ENCODE results near the gene STK33. TPM values are rescaled to one million over a fixed set of nuclear protein-coding genes. Genes with fewer than 3 reads are reported as not detected.

Gene STK33
- total RNA-seq, 2 experiments from 2014 or later = not detected

GRCh38 chr11:8354622-8355415 is 239.2 kb downstream of the STK33 start:
- no peak overlapping the region for H3K27ac Mint-ChIP-seq
- no peaks in the 10 kb centered on the region for H3K9me3 ChIP-seq (ENCODE audit: control insufficient read depth in 1 of 2, insufficient read depth in 1 of 2, low read length in 2 of 2)
- H3K4me1 Mint-ChIP-seq (ENCODE audit: low read depth) = no peaks in the 10 kb centered on the region
- H3K9me3 Mint-ChIP-seq = no peaks in the 10 kb centered on the region
- no peak overlapping the region for H3K27ac ChIP-seq (ENCODE audit: low read depth in 1 of 2, low read length in 2 of 2)
- H3K27me3 ChIP-seq (ENCODE audit: control insufficient read depth in 1 of 2, insufficient read depth in 2 of 2, low read length in 2 of 2) = peaks cover 3 to 8% of the 10 kb centered on the region in 2 experiments
- no peaks in the 10 kb centered on the region for H3K36me3 Mint-ChIP-seq (ENCODE audit: low read depth)
- no peaks in the 10 kb centered on the region for H3K36me3 ChIP-seq (ENCODE audit: insufficient read depth, low read length)
- POLR2A ChIA-PET = no interaction called here
- DNase-seq (no peak), ATAC-seq (ENCODE audit: poor library complexity) (no peak)
- TF ChIP-seq, protein P1, sequence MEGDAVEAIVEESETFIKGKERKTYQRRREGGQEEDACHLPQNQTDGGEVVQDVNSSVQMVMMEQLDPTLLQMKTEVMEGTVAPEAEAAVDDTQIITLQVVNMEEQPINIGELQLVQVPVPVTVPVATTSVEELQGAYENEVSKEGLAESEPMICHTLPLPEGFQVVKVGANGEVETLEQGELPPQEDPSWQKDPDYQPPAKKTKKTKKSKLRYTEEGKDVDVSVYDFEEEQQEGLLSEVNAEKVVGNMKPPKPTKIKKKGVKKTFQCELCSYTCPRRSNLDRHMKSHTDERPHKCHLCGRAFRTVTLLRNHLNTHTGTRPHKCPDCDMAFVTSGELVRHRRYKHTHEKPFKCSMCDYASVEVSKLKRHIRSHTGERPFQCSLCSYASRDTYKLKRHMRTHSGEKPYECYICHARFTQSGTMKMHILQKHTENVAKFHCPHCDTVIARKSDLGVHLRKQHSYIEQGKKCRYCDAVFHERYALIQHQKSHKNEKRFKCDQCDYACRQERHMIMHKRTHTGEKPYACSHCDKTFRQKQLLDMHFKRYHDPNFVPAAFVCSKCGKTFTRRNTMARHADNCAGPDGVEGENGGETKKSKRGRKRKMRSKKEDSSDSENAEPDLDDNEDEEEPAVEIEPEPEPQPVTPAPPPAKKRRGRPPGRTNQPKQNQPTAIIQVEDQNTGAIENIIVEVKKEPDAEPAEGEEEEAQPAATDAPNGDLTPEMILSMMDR (IDR thresholded peaks at IDR 0.05) = no peak
- H3K4me3 ChIP-seq (ENCODE audit: low read length) = no peak overlapping the region
- intact Hi-C loops (cut with DNase I, micrococcal nuclease) = no loop called here
- H3K4me1 ChIP-seq (ENCODE audit: insufficient read depth, low read length) = peaks cover 9% of the 10 kb centered on the region
- CTCF ChIA-PET = no interaction called here
- H3K27me3 Mint-ChIP-seq = peaks cover 10% of the 10 kb centered on the region
- no peak overlapping the region for H3K4me3 Mint-ChIP-seq

- H3K9me3 Mint-ChIP-seq = no peaks in the 10 kb centered on the region
- H3K27me3 ChIP-seq (ENCODE audit: control insufficient read depth in 1 of 2, insufficient read depth in 2 of 2, low read length in 2 of 2) = peaks cover 3 to 8% of the 10 kb centered on the region in 2 experiments
- no peaks in the 10 kb centered on the region for H3K36me3 ChIP-seq (ENCODE audit: insufficient read depth, low read length)
- no peak overlapping the region for H3K4me3 ChIP-seq (ENCODE audit: low read length)
- H3K4me1 Mint-ChIP-seq (ENCODE audit: low read depth) = no peaks in the 10 kb centered on the region
- H3K27me3 Mint-ChIP-seq = peaks cover 10% of the 10 kb centered on the region
- ATAC-seq (ENCODE audit: poor library complexity) (no peak), DNase-seq (no peak)
- no peaks in the 10 kb centered on the region for H3K9me3 ChIP-seq (ENCODE audit: control insufficient read depth in 1 of 2, insufficient read depth in 1 of 2, low read length in 2 of 2)
- no peak overlapping the region for H3K27ac ChIP-seq (ENCODE audit: low read depth in 1 of 2, low read length in 2 of 2)
- TF ChIP-seq, protein P1 (IDR thresholded peaks at IDR 0.05) = no peak
- CTCF ChIA-PET = no interaction called here
- no peak overlapping the region for H3K27ac Mint-ChIP-seq
- H3K4me1 ChIP-seq (ENCODE audit: insufficient read depth, low read length) = peaks cover 9% of the 10 kb centered on the region
- H3K36me3 Mint-ChIP-seq (ENCODE audit: low read depth) = no peaks in the 10 kb centered on the region
- H3K4me3 Mint-ChIP-seq = no peak overlapping the region
- POLR2A ChIA-PET = no interaction called here
- intact Hi-C loops (cut with DNase I, micrococcal nuclease) = no loop called here
Observed at GRCh38 chr11:8352876-8353505, 241.0 kb downstream of the STK33 start.

DNA sequence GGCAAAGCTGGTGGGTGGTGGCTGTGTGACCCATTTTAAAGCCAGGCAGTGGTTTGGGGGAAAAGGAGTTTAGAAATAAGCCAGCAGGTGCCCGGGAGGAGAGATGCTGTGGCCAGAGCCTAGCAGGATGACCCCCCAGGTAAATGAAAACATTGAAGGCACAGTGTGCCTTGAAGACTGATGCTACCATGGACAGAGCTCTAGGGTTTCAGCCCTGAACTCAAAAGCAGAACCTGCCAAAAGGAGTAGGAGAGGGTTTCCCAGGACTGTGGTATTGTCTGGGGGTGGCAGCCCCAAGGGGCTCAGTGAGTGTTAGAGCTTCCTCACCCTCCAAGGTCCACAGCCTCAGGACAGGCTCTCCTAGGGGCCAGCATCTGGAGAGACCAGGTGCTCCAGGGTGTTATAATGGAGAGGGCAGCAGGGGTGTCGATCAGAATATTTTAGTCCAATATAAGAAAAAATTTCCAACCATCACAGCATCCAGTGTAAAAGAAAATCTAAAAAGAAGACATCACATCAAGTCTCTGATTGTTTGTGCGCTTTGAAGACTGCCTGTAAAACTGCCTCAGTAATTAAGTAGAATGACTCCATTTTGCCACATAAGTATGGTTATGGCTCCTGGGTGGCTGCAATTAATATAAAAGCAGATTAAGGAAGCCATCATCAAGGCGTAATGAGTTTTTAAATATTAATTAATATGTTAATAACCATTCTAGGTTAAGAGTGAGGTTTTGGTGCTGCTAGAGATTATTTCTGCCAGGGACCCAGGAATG is 241.7 kb downstream of the STK33 start:
- peaks cover 10% of the 10 kb centered on the region for H3K27me3 Mint-ChIP-seq
- CTCF ChIA-PET = no interaction called here
- H3K4me1 Mint-ChIP-seq (ENCODE audit: low read depth) = no peaks in the 10 kb centered on the region
- no peaks in the 10 kb centered on the region for H3K36me3 Mint-ChIP-seq (ENCODE audit: low read depth)
- H3K4me3 Mint-ChIP-seq = no peak overlapping the region
- DNase-seq = no peak
- Histone ChIP-seq H3K27me3 (ENCODE audit: control insufficient read depth in 1 of 2, insufficient read depth in 2 of 2, low read length in 2 of 2) (peaks cover 3 to 8% of the 10 kb centered on the region in 2 experiments), H3K9me3 (ENCODE audit: control insufficient read depth in 1 of 2, insufficient read depth in 1 of 2, low read length in 2 of 2) (no peaks in the 10 kb centered on the region), H3K36me3 (ENCODE audit: insufficient read depth, low read length) (no peaks in the 10 kb centered on the region), H3K27ac (ENCODE audit: low read depth in 1 of 2, low read length in 2 of 2) (no peak overlapping the region), H3K4me1 (ENCODE audit: insufficient read depth, low read length) (peaks cover 9% of the 10 kb centered on the region), H3K4me3 (ENCODE audit: low read length) (no peak overlapping the region)
- no peaks in the 10 kb centered on the region for H3K9me3 Mint-ChIP-seq
- ATAC-seq (ENCODE audit: poor library complexity) = no peak
- no peak overlapping the region for H3K27ac Mint-ChIP-seq
- TF ChIP-seq, protein P1 (IDR thresholded peaks at IDR 0.05) = no peak
- intact Hi-C loops (cut with DNase I, micrococcal nuclease) = no loop called here
- POLR2A ChIA-PET = no interaction called here
